Natural killer cell (primary cell): ENCODE results near the gene MT1E. TPM values are rescaled to one million over a fixed set of nuclear protein-coding genes. Genes with fewer than 3 reads are reported as not detected.
"Not testable (repeated sequence)": the region's sequence is repeated elsewhere in the genome, so short reads cannot be mapped to it uniquely, and the experiment has no call there.

ENCODE experiments used
- ATAC-seq, 3 donors: fragments of 150-1000 bp in 2 of 3; fragments of 200-7000 bp in 1 of 3; cut with Tn5 transposase; 1 replicate in 1 of 3; 2 replicates in 2 of 3; pipeline ENCODE4 v1.10.0; 2021; ENCODE audit warnings: mild to moderate bottlenecking in 2 of 3, moderate library complexity in 2 of 3
- DNase-seq, 2 donors: peaks; one replicate each; pipeline versions ENCODE4 v3.0.0 to v3.0.0-alpha.2; 2013 to 2021; ENCODE audit warnings: mixed read lengths in 1 of 2
- H3K27ac ChIP-seq: one replicate; pipeline ENCODE4 v1.5.1; 2013; ENCODE audit warnings: mild to moderate bottlenecking, low read length
- H3K27me3 ChIP-seq: one replicate; pipeline ENCODE4 v1.6.1; 2013; ENCODE audit warnings: low read length; ENCODE audit not compliant: control insufficient read depth, insufficient read depth
- H3K36me3 ChIP-seq: one replicate; pipeline ENCODE4 v1.6.1; 2013; ENCODE audit warnings: low read length; ENCODE audit not compliant: control insufficient read depth, insufficient read depth
- H3K4me1 ChIP-seq: one replicate; pipeline ENCODE4 v1.6.1; 2013; ENCODE audit warnings: low read length; ENCODE audit not compliant: control insufficient read depth, insufficient read depth
- H3K4me3 ChIP-seq: one replicate; pipeline ENCODE4 v1.5.1; 2013; ENCODE audit warnings: low read length
- H3K9me3 ChIP-seq: one replicate; pipeline ENCODE4 v1.6.1; 2013; ENCODE audit warnings: low read length; ENCODE audit not compliant: control insufficient read depth, insufficient read depth
- H3K27ac Mint-ChIP-seq, 2 donors: one replicate each; pipeline ENCODE4 v1.8.0; 2022; ENCODE audit warnings: mild to moderate bottlenecking in 2 of 2, mixed read lengths in 2 of 2, moderate library complexity in 1 of 2
- H3K27me3 Mint-ChIP-seq, 2 donors: one replicate each; pipeline ENCODE4 v1.8.0; 2022; ENCODE audit warnings: low read depth in 2 of 2, mixed read lengths in 2 of 2
- H3K36me3 Mint-ChIP-seq: one replicate; pipeline ENCODE4 v1.8.0; 2022; ENCODE audit warnings: mixed read lengths
- H3K4me1 Mint-ChIP-seq, 2 donors: one replicate each; pipeline ENCODE4 v1.8.0; 2022; ENCODE audit warnings: mixed read lengths in 2 of 2
- H3K4me3 Mint-ChIP-seq: one replicate; pipeline ENCODE4 v1.8.0; 2022; ENCODE audit warnings: mild to moderate bottlenecking, moderate library complexity, mixed read lengths
- H3K9me3 Mint-ChIP-seq, 2 donors: one replicate each; pipeline ENCODE4 v1.8.0; 2022; ENCODE audit warnings: mixed read lengths in 2 of 2
- CTCF ChIP-seq: fragments of 200-600 bp; IDR thresholded peaks from one replicate; pipeline ENCODE4 v1.8.0; 2022; ENCODE audit warnings: antibody characterized with exemption
- WGBS: methylation state at CpG from one replicate; pipeline ENCODE4 v1.1.7; 2013; ENCODE audit warnings: missing lambda C conversion rate; ENCODE audit not compliant: insufficient coverage; 5-methylcytosine and 5-hydroxymethylcytosine counted together
- intact Hi-C: fragments of 100-400 bp; cut with micrococcal nuclease; formaldehyde crosslinking; loops from one replicate; pipeline ENCODE4 v1.14.2; 2022
- total RNA-seq, 4 donors: library from RNA; stranded (reverse); fragments of 120-200 nt in 1 of 4; gene quantifications; one replicate each; pipeline versions ENCODE4 v1.2.3 to v1.2.4, GENCODE V29; 2013 to 2022

The MT1E gene
- total RNA-seq, 3 donors from 2014 or later (not counting 1 experiment from before 2014, with no cell fraction given), result 0.40 to 3.2 TPM; not detected in 1

- H3K27ac ChIP-seq, result no peak overlapping the region
- no peak overlapping the region for H3K27ac Mint-ChIP-seq
- no peak overlapping the region for H3K4me3 ChIP-seq
- no peak overlapping the region for H3K4me3 Mint-ChIP-seq
- H3K27me3 Mint-ChIP-seq, result peaks cover 58 to 60% of the 10 kb centered on the region in 2 donors
- no peaks in the 10 kb centered on the region for H3K9me3 ChIP-seq
- peaks cover 20% of the 10 kb centered on the region for H3K4me1 ChIP-seq
- H3K4me1 Mint-ChIP-seq, result peaks cover 12 to 21% of the 10 kb centered on the region in 2 donors
- H3K9me3 Mint-ChIP-seq, result no peaks in the 10 kb centered on the region
- peaks cover 5% of the 10 kb centered on the region for H3K36me3 Mint-ChIP-seq
- DNase-seq (peak in 1 of 2 donors; percentile 58), ATAC-seq (peak in 1 of 3 donors; percentile 24)
- intact Hi-C loops, result no loop called here
- peaks cover 25% of the 10 kb centered on the region for H3K27me3 ChIP-seq
- no peaks in the 10 kb centered on the region for H3K36me3 ChIP-seq
- WGBS, result 16% methylated on average over 43 of the region's 48 CpGs
- no peak for TF ChIP-seq CTCF
Observed at GRCh38 chr16:56662357-56663354, 37.1 kb downstream of the MT1E start.

- DNase-seq, result no peak
- Mint-ChIP-seq H3K4me3 (no peak overlapping the region), H3K27me3 (peaks cover 71 to 77% of the 10 kb centered on the region in 2 donors), H3K27ac (no peak overlapping the region), H3K36me3 (peaks cover 5% of the 10 kb centered on the region), H3K9me3 (no peaks in the 10 kb centered on the region), H3K4me1 (peaks cover 6 to 30% of the 10 kb centered on the region in 2 donors)
- Histone ChIP-seq H3K36me3 (no peaks in the 10 kb centered on the region), H3K9me3 (no peaks in the 10 kb centered on the region), H3K27me3 (peaks cover 40% of the 10 kb centered on the region), H3K27ac (no peak overlapping the region), H3K4me3 (no peak overlapping the region), H3K4me1 (peaks cover 11% of the 10 kb centered on the region)
- intact Hi-C loops, result no loop called here
- TF ChIP-seq CTCF, result no peak
- WGBS, result no CpG with 5 or more reads among the region's 1 CpG
- ATAC-seq, result no peak
Observed at GRCh38 chr16:56664506-56664905, 38.9 kb downstream of the MT1E start.

- H3K9me3 Mint-ChIP-seq, H3K36me3 ChIP-seq, H3K4me3 ChIP-seq, H3K27ac ChIP-seq, H3K36me3 Mint-ChIP-seq, H3K9me3 ChIP-seq, DNase-seq, H3K4me3 Mint-ChIP-seq, ATAC-seq, H3K27ac Mint-ChIP-seq, intact Hi-C loops: not testable (repeated sequence)
- H3K27me3 Mint-ChIP-seq, result peaks cover 71 to 84% of the 10 kb centered on the region in 2 donors
- peaks cover 6 to 34% of the 10 kb centered on the region in 2 donors for H3K4me1 Mint-ChIP-seq
- Histone ChIP-seq H3K27me3 (peaks cover 47% of the 10 kb centered on the region), H3K4me1 (peaks cover 11% of the 10 kb centered on the region)
- WGBS, result 82% methylated on average over 6 of the region's 8 CpGs
Observed at GRCh38 chr16:56665286-56666261, 40.0 kb downstream of the MT1E start.
